Left lung (tissue), 14 donors: Measurements from ENCODE around the gene ZFR2. TPM values are rescaled to one million over a fixed set of nuclear protein-coding genes. Genes with fewer than 3 reads are reported as not detected.

ENCODE experiments used
- ATAC-seq: fragments of 200-7000 bp; cut with Tn5 transposase; one replicate; pipeline ENCODE4 v1.9.1; 2020; ENCODE audit warnings: moderate library complexity
- DNase-seq, 4 donors: peaks; one replicate each; pipeline ENCODE4 v3.0.0-alpha.2; 2013 to 2020
- H3K27ac ChIP-seq, 2 donors: fragments of 200-600 bp; sonication (generic) in 1 of 2; one replicate each; pipeline versions ENCODE4 v1.5.0 to v1.8.0; 2020 to 2021
- H3K27me3 ChIP-seq, 2 donors: fragments of 200-600 bp; sonication (generic) in 1 of 2; one replicate each; pipeline versions ENCODE4 v1.5.0 to v1.8.0; 2020 to 2021
- H3K36me3 ChIP-seq, 2 donors: fragments of 200-600 bp; sonication (generic) in 1 of 2; one replicate each; pipeline versions ENCODE4 v1.5.0 to v1.8.0; 2020 to 2021
- H3K4me1 ChIP-seq, 2 donors: fragments of 200-600 bp; one replicate each; pipeline ENCODE4 v1.8.0; 2021
- H3K4me3 ChIP-seq, 2 donors: fragments of 200-600 bp; sonication (generic) in 1 of 2; one replicate each; pipeline versions ENCODE4 v1.5.0 to v1.8.0; 2020 to 2021; ENCODE audit warnings: mild to moderate bottlenecking in 1 of 2
- H3K9me3 ChIP-seq, 2 donors: fragments of 200-600 bp; sonication (generic) in 1 of 2; one replicate each; pipeline versions ENCODE4 v1.5.0 to v1.8.0; 2020 to 2021
- CTCF ChIP-seq, 2 donors: fragments of 200-600 bp; sonication (generic) in 1 of 2; IDR thresholded peaks; one replicate each; pipeline versions ENCODE4 v1.5.0 to v1.8.0; 2021; ENCODE audit warnings: antibody characterized with exemption in 2 of 2
- intact Hi-C, 2 donors: fragments of 100-400 bp; cut with DNase I; formaldehyde crosslinking; loops; one replicate each; pipeline versions ENCODE4 v1.11.2 to v1.14.2; 2022
- long read RNA-seq, 12 donors: library from polyadenylated mRNA in 2 of 12; unstranded in 2 of 12; transcript quantifications; one replicate each; pipeline ENCODE4 v2.0.0 and lab custom pipeline, GENCODE V29; 2019 to 2026
- polyA plus RNA-seq, 6 donors: library from polyadenylated mRNA; unstranded; fragments of 120-200 nt; gene quantifications; one replicate each; pipeline ENCODE4 v1.2.1, GENCODE V29; 2013; ENCODE audit not compliant: insufficient read length in 6 of 6
- total RNA-seq, 2 donors: library from RNA; stranded (reverse); fragmentation: NEBNext Ultra II Directional; extraction: Animal tissue kit (Norgen Biotek cat#: 25700); gene quantifications; one replicate each; pipeline ENCODE4 v1.2.1, GENCODE V29; 2021
- donor health status: DM: no; HTN: yes; CAD: no.
- donor health status: DM: no; HTN: no; CAD: no.

ZFR2 gene
- total RNA-seq (under 1 TPM; 0.26 to 0.52 TPM), polyA plus RNA-seq (under 1 TPM; 0.18 to 0.99 (median 0.54) TPM)
- long read RNA-seq, donor 1 = 0 reads
- long read RNA-seq, donor 2 = 0 reads
- long read RNA-seq, donor 3 = 0 reads
- long read RNA-seq, donor 4, partial matches to known transcripts = 0 of 1 reads
- long read RNA-seq, donor 4, other reads (novel, unspliced or antisense) = 1 of 1 reads
- long read RNA-seq, donor 5 = 0 reads
- long read RNA-seq, donor 6 = 0 reads
- long read RNA-seq, donor 7 = 0 reads
- long read RNA-seq, donor 8 = 0 reads
- long read RNA-seq, donor 9 = 0 reads
- long read RNA-seq, donor 10, partial matches to known transcripts = 0 of 1 reads
- long read RNA-seq, donor 10, other reads (novel, unspliced or antisense) = 0 of 1 reads
- long read RNA-seq, donor 11 = 0 reads
- long read RNA-seq, donor 12, partial matches to known transcripts = 0 of 1 reads
- long read RNA-seq, donor 12, other reads (novel, unspliced or antisense) = 0 of 1 reads

GRCh38 chr19:3868770-3869456, at the start of gene ZFR2:
Gene ZFR2, minus strand, starts transcription at chr19:3869038. Its CDS starts 21 bp downstream, at chr19:3869017.
- DNase-seq (peak in 1 of 4 donors; percentile 60), ATAC-seq (no peak)
- Histone ChIP-seq H3K27ac (no peak within 1 kb of the TSS), H3K9me3 (no peaks in the 10 kb centered on the region), H3K4me3 (no peak within 1 kb of the TSS), H3K4me1 (no peaks in the 10 kb centered on the region), H3K36me3 (no peaks in the 10 kb centered on the region), H3K27me3 (peaks cover 25 to 91% of the 10 kb centered on the region in 2 donors)
- intact Hi-C loops = no loop called here
- no peak for TF ChIP-seq CTCF (IDR thresholded peaks at IDR 0.05)

- no peak for TF ChIP-seq CTCF (IDR thresholded peaks at IDR 0.05)
- ATAC-seq = no peak
- intact Hi-C loops = no loop called here
Measured at GRCh38 chr19:3916033-3916432, 47.2 kb upstream of the ZFR2 start.

GRCh38 chr19:3914199-3914598, 45.4 kb upstream of the ZFR2 start:
- no peak for TF ChIP-seq CTCF (IDR thresholded peaks at IDR 0.05)
- Histone ChIP-seq H3K27ac (no peak overlapping the region), H3K36me3 (no peaks in the 10 kb centered on the region), H3K4me1 (no peaks in the 10 kb centered on the region), H3K27me3 (no peaks in the 10 kb centered on the region), H3K4me3 (no peak overlapping the region), H3K9me3 (peaks cover 0 to 13% of the 10 kb centered on the region in 2 donors)
- ATAC-seq = no peak
- intact Hi-C loops = no loop called here
- DNase-seq = no peak

More at GRCh38 chr19:3916033-3916432, 47.2 kb upstream of the ZFR2 start:
- Histone ChIP-seq H3K36me3 (no peaks in the 10 kb centered on the region), H3K4me3 (no peak overlapping the region), H3K4me1 (no peaks in the 10 kb centered on the region), H3K27me3 (no peaks in the 10 kb centered on the region), H3K27ac (no peak overlapping the region), H3K9me3 (peaks cover 0 to 5% of the 10 kb centered on the region in 2 donors)
- DNase-seq = no peak

- no peak overlapping the region for H3K27ac ChIP-seq
- DNase-seq = no peak
- H3K4me3 ChIP-seq = no peak overlapping the region
- ATAC-seq = no peak
- H3K27me3 ChIP-seq = peaks cover 0 to 4% of the 10 kb centered on the region in 2 donors
- no peaks in the 10 kb centered on the region for H3K36me3 ChIP-seq
- no peak for TF ChIP-seq CTCF (IDR thresholded peaks at IDR 0.05)
- intact Hi-C loops = no loop called here
- no peaks in the 10 kb centered on the region for H3K4me1 ChIP-seq
- peaks cover 0 to 13% of the 10 kb centered on the region in 2 donors for H3K9me3 ChIP-seq
Measured at GRCh38 chr19:3910105-3910504, 41.3 kb upstream of the ZFR2 start.
